Fibroblast of pulmonary artery (primary cell): ENCODE results near the gene CAMKK2.

Source experiments
- DNase-seq: peaks from one replicate; pipeline ENCODE4 v3.0.0-alpha.2; 2010; ENCODE audit warnings: low read depth
- H3K4me3 ChIP-seq: replicated peaks from 2 replicates; pipeline ENCODE4 v1.5.1; 2011; ENCODE audit warnings: low read depth, mild to moderate bottlenecking, control low read depth, low read length, moderate library complexity
- TF ChIP-seq, protein P1 (sequence below): IDR thresholded peaks from 2 replicates; pipeline ENCODE4 v1.5.1; 2011; ENCODE audit warnings: mild to moderate bottlenecking, control low read depth, low read length, inconsistent platforms; ENCODE audit errors: missing control alignments

CAMKK2 gene

GRCh38 chr12:121289962-121290361, 6.5 kb downstream of the CAMKK2 start:
- TF ChIP-seq, protein P1, sequence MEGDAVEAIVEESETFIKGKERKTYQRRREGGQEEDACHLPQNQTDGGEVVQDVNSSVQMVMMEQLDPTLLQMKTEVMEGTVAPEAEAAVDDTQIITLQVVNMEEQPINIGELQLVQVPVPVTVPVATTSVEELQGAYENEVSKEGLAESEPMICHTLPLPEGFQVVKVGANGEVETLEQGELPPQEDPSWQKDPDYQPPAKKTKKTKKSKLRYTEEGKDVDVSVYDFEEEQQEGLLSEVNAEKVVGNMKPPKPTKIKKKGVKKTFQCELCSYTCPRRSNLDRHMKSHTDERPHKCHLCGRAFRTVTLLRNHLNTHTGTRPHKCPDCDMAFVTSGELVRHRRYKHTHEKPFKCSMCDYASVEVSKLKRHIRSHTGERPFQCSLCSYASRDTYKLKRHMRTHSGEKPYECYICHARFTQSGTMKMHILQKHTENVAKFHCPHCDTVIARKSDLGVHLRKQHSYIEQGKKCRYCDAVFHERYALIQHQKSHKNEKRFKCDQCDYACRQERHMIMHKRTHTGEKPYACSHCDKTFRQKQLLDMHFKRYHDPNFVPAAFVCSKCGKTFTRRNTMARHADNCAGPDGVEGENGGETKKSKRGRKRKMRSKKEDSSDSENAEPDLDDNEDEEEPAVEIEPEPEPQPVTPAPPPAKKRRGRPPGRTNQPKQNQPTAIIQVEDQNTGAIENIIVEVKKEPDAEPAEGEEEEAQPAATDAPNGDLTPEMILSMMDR, result no peak
- no peak overlapping the region for H3K4me3 ChIP-seq
- DNase-seq, result no peak

GRCh38 chr12:121288986-121289385, 7.5 kb downstream of the CAMKK2 start:
- no peak overlapping the region for H3K4me3 ChIP-seq
- DNase-seq, result no peak
- TF ChIP-seq, protein P1, result no peak

GRCh38 chr12:121288158-121288845, 8.2 kb downstream of the CAMKK2 start:
- H3K4me3 ChIP-seq, result no peak overlapping the region
- TF ChIP-seq, protein P1, result no peak
- DNase-seq, result no peak

DNA sequence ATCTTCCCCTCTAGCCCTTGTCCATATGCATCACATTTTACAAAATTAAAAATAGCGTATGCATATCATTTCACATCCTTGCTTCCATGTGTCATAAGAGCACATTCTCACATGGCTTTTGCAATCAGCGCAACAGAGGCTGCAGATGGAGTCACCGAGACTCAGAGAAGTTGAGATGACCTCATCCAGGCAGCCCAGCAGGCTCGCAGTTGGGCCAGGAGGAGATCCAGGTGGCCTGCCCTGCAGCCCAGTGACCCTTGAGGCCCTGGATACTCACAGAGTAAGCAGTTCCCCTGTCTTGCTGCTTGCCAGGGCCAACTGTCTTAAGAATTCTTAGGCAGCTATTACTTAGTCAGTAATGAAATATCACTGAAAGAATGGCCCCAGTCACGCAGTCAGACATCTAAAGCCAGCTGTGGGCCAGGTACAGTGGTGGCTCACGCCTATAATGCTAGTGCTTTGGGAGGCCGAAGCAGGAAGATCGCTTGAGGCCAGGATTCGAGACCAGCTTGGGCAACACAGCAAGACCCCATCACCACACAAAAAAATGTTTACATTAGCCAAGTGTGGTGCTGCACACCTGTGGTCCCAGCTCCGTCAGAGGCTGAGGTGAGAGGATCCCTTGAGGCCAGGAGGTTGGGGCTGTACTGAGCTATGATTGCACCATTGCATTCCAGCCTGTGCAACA, 9.1 kb downstream of the CAMKK2 start:
- no peak overlapping the region for H3K4me3 ChIP-seq
- peak; percentile 34 for DNase-seq
- TF ChIP-seq, protein P1, result no peak

GRCh38 chr12:121285856-121286255, 10.7 kb downstream of the CAMKK2 start:
- no peak overlapping the region for H3K4me3 ChIP-seq
- DNase-seq, result no peak
- TF ChIP-seq, protein P1, result no peak

GRCh38 chr12:121284551-121285390, 11.7 kb downstream of the CAMKK2 start:
- H3K4me3 ChIP-seq, result no peak overlapping the region
- TF ChIP-seq, protein P1, result no peak
- DNase-seq, result no peak
